Epithelial cell of umbilical artery (primary cell): Measurements from ENCODE around the gene CIPC. TPM values are rescaled to one million over a fixed set of nuclear protein-coding genes. Genes with fewer than 3 reads are reported as not detected.

Experiments
- total RNA-seq: library from RNA; depleted of rRNA; stranded (reverse); fragments of >200 nt; gene quantifications from 2 replicates; pipeline ENCODE4 v1.2.3, GENCODE V29; 2014

The CIPC gene
- 14.3 and 16.7 TPM in 2 replicates for total RNA-seq

GRCh38 chr14:77097700-77098528, at the start of gene CIPC:
Gene CIPC (plus strand): TSS chr14:77098258. CDS start chr14:77105709, 7,451 bp downstream.

GRCh38 chr14:77141214-77142004, 43.4 kb downstream of the CIPC start, which contains the start of gene ZDHHC22:
Gene ZDHHC22 (minus strand): TSS chr14:77141791. CDS start chr14:77139738, 2,053 bp downstream.

Other genes with a start within 250 kb of the CIPC start
- 13.0 and 14.3 TPM in 2 replicates for gene IRF2BPL, start 69.5 kb upstream of the CIPC start, total RNA-seq
- gene ZDHHC22, start 43.5 kb downstream of the CIPC start, total RNA-seq = under 0.01 TPM in 1 of 2 replicates, not detected in the other
- 0.32 TPM in 1 of 2 replicates, not detected in the other for gene TMEM63C, start 83.5 kb downstream of the CIPC start, total RNA-seq
- not detected in 2 replicates for gene NGB, start 172.9 kb downstream of the CIPC start, total RNA-seq
- gene POMT2, start 222.6 kb downstream of the CIPC start, total RNA-seq = 8.4 and 10.0 TPM in 2 replicates
- gene GSTZ1, start 222.8 kb downstream of the CIPC start, total RNA-seq = 14.3 and 23.4 TPM in 2 replicates